ENCODE results near the gene TAF4. TPM values are rescaled to one million over a fixed set of nuclear protein-coding genes. Genes with fewer than 3 reads are reported as not detected.

Gene TAF4
- total RNA-seq, 1 donor from 2014 or later = 166 TPM

- intact Hi-C loops (cut with DNase I) = no loop called here
- Histone ChIP-seq H3K27me3 (no peaks in the 10 kb centered on the region), H3K36me3 (no peaks in the 10 kb centered on the region), H3K9me3 (no peaks in the 10 kb centered on the region), H3K4me3 (no peak overlapping the region), H3K27ac (no peak overlapping the region), H3K4me1 (peaks cover 0 to 17% of the 10 kb centered on the region in 2 donors)
- DNase-seq (ENCODE audit: low spot score in 2 of 2) = no peak
- no peak for TF ChIP-seq CTCF (IDR thresholded peaks at IDR 0.05)
These were observed 41.7 kb downstream of the TAF4 start for GRCh38 chr20:62023935-62024334.

GRCh38 chr20:62022575-62023139 lies 43.0 kb downstream of the TAF4 start:
- H3K36me3 ChIP-seq = no peaks in the 10 kb centered on the region
- DNase-seq (ENCODE audit: low spot score in 2 of 2) = no peak
- H3K27ac ChIP-seq = no peak overlapping the region
- TF ChIP-seq CTCF (IDR thresholded peaks at IDR 0.05) = no peak
- H3K4me3 ChIP-seq = no peak overlapping the region
- H3K9me3 ChIP-seq = no peaks in the 10 kb centered on the region
- intact Hi-C loops (cut with DNase I) = no loop called here
- H3K27me3 ChIP-seq = no peaks in the 10 kb centered on the region
- peaks cover 0 to 17% of the 10 kb centered on the region in 2 donors for H3K4me1 ChIP-seq

GRCh38 chr20:62021793-62022385 lies 43.8 kb downstream of the TAF4 start:
- no peak for TF ChIP-seq CTCF (IDR thresholded peaks at IDR 0.05)
- Histone ChIP-seq H3K27ac (no peak overlapping the region), H3K27me3 (no peaks in the 10 kb centered on the region), H3K36me3 (no peaks in the 10 kb centered on the region), H3K9me3 (no peaks in the 10 kb centered on the region), H3K4me1 (peaks cover 0 to 17% of the 10 kb centered on the region in 2 donors), H3K4me3 (no peak overlapping the region)
- intact Hi-C loops (cut with DNase I) = no loop called here
- no peak for DNase-seq (ENCODE audit: low spot score in 2 of 2)

GRCh38 chr20:62020935-62021701 lies 44.6 kb downstream of the TAF4 start:
- Histone ChIP-seq H3K4me1 (peaks cover 0 to 17% of the 10 kb centered on the region in 2 donors), H3K27ac (no peak overlapping the region), H3K27me3 (no peaks in the 10 kb centered on the region), H3K9me3 (no peaks in the 10 kb centered on the region), H3K36me3 (no peaks in the 10 kb centered on the region), H3K4me3 (no peak overlapping the region)
- peak in 1 of 2 donors; percentile 66 for DNase-seq (ENCODE audit: low spot score in 2 of 2)
- no peak for TF ChIP-seq CTCF (IDR thresholded peaks at IDR 0.05)
- intact Hi-C loops (cut with DNase I) = no loop called here

GRCh38 chr20:62019881-62020492 lies 45.7 kb downstream of the TAF4 start:
- H3K9me3 ChIP-seq = no peaks in the 10 kb centered on the region
- H3K27ac ChIP-seq = no peak overlapping the region
- no peak overlapping the region for H3K4me3 ChIP-seq
- peaks cover 0 to 17% of the 10 kb centered on the region in 2 donors for H3K4me1 ChIP-seq
- TF ChIP-seq CTCF (IDR thresholded peaks at IDR 0.05) = no peak
- no peaks in the 10 kb centered on the region for H3K27me3 ChIP-seq
- no peaks in the 10 kb centered on the region for H3K36me3 ChIP-seq
- intact Hi-C loops (cut with DNase I) = no loop called here
- DNase-seq (ENCODE audit: low spot score in 2 of 2) = no peak

All from ascending aorta (tissue), 2 donors.